Epithelial cell of proximal tubule (primary cell): ENCODE results near the gene FRMD8. TPM values are rescaled to one million over a fixed set of nuclear protein-coding genes. Genes with fewer than 3 reads are reported as not detected.

Experiments used
- DNase-seq: peaks from one replicate; pipeline ENCODE4 v3.0.0-alpha.2; 2011; ENCODE audit warnings: low read depth
- H3K4me3 ChIP-seq: 2 replicates; pipeline ENCODE4 v1.5.1; 2011; ENCODE audit warnings: low read depth, mild to moderate bottlenecking, low read length
- CTCF ChIP-seq: conservative IDR thresholded peaks from 2 replicates; pipeline ENCODE4 v1.5.1; 2012; ENCODE audit warnings: low read depth, mild to moderate bottlenecking, low read length
- total RNA-seq: library from RNA; depleted of rRNA; stranded (reverse); fragments of >200 nt; gene quantifications from 2 replicates; pipeline ENCODE4 v1.2.3, GENCODE V29; 2015

Gene FRMD8
- total RNA-seq, 1 donor from 2014 or later, result 43.5 TPM

GRCh38 chr11:65379698-65380459, 6.6 kb upstream of the FRMD8 start:
- DNase-seq, result no peak
- TF ChIP-seq CTCF, result no peak
- H3K4me3 ChIP-seq, result no peak overlapping the region

GRCh38 chr11:65380460-65381119, 5.8 kb upstream of the FRMD8 start:
- DNase-seq, result no peak
- no peak for TF ChIP-seq CTCF
- H3K4me3 ChIP-seq, result no peak overlapping the region

- peak overlapping the region; percentile 51 for H3K4me3 ChIP-seq
- no peak for TF ChIP-seq CTCF
- no peak for DNase-seq
Measured at GRCh38 chr11:65381716-65382032, 4.8 kb upstream of the FRMD8 start.

DNA sequence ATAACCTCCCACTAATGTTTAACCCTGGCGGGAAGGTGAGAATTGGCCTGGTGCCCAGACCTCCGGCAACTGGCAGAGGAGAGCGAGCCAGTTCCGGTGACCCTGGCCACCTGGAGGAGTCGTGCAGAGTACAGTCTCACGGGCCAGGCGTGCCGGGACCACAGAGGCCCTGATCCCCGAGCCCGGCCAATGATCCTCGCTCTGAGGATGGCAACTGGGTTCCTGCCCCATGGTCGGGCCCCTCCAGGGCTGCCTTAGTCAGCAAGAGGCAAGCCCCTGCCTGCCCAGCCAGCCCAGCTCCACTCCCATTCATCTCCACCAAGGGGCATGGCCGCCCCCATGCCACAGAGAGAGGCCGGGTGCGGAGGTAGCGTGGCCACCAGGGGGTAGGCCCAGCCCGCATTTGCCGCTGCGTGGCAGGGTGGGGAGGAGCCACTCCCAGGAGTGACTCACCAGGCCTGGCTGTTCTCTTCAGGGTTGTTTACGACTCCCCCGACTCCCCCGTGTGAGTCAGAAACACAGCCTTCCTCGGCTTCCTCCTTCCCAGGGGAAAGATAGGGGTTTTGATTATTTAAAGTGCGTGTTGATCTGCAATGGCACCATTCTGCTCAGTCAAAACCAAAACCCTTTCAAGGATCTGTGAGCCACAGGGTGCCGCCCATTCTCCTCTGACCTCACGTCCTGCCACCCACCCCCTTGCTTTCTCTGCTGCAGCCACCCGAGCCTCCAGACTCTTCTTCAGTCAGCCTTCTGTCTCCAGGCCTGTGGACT, 4.2 kb upstream of the FRMD8 start, which contains the start of gene SLC25A45:
Gene SLC25A45 (minus strand): TSS at position 614 of the 771 bp plus-strand sequence. CDS start 695 bp downstream, outside the sequence.
- peak; percentile 84 for DNase-seq
- peak; percentile 75 for TF ChIP-seq CTCF
- peak within 1 kb of the TSS; percentile 51 for H3K4me3 ChIP-seq

- TF ChIP-seq CTCF, result no peak
- no peak for DNase-seq
Measured at GRCh38 chr11:65382804-65383368, 3.6 kb upstream of the FRMD8 start.

GRCh38 chr11:65383778-65384177, 2.7 kb upstream of the FRMD8 start:
- DNase-seq, result no peak
- no peak overlapping the region for H3K4me3 ChIP-seq
- no peak for TF ChIP-seq CTCF

More at GRCh38 chr11:65382804-65383368, 3.6 kb upstream of the FRMD8 start:
- peak overlapping the region; percentile 51 for H3K4me3 ChIP-seq
